Transverse colon (tissue), 4 donors: ENCODE results near the gene TEX11.

Experiments
- EP300 ChIP-seq: sonication (generic); formaldehyde crosslinking; IDR thresholded peaks from one replicate; pipeline ENCODE4 v1.6.1; 2017; ENCODE audit warnings: antibody characterized with exemption, low read depth
- POLR2A ChIP-seq: fragments of 450-650 bp; IDR thresholded peaks from one replicate; pipeline ENCODE4 v1.6.1; 2016; ENCODE audit warnings: antibody characterized with exemption, mild to moderate bottlenecking, moderate library complexity
- POLR2AphosphoS5 ChIP-seq, 3 donors: sonication (generic); formaldehyde crosslinking; IDR thresholded peaks; one replicate each; pipeline ENCODE4 v1.6.1; 2016; ENCODE audit warnings: antibody characterized with exemption in 3 of 3
- TF ChIP-seq, protein P1 (sequence below), 5 experiments: fragments of 200-600 bp in 3 of 5; fragments of 450-650 bp in 2 of 5; sonication (generic) in 3 of 5; IDR thresholded peaks; 1 replicate in 2 of 5; 2 replicates in 3 of 5; pipeline ENCODE4 v1.5.1; 2016 to 2017; ENCODE audit warnings: antibody characterized with exemption in 5 of 5, inconsistent platforms in 3 of 5, mild to moderate bottlenecking in 2 of 5, moderate library complexity in 1 of 5

DNA sequence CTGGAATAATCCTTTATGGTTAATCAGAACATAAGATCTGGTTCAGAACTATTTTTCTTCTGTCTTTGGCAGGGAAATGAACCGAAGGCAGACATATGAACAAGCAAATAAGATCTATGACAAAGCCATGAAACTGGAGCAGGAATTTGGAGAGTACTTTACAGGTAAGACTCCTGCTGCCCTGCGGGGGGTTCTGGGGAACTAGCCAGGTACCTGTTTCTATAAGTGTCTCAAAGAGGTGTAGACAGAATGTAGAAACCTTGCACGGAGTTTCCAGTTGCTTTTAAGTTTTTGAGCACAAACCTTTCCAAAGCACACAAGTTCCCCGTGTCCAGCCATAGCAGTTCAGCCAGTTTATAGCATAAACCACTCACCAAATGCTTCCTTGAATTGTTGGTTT is 407.7 kb downstream of the TEX11 start:
- TF ChIP-seq, protein P1, sequence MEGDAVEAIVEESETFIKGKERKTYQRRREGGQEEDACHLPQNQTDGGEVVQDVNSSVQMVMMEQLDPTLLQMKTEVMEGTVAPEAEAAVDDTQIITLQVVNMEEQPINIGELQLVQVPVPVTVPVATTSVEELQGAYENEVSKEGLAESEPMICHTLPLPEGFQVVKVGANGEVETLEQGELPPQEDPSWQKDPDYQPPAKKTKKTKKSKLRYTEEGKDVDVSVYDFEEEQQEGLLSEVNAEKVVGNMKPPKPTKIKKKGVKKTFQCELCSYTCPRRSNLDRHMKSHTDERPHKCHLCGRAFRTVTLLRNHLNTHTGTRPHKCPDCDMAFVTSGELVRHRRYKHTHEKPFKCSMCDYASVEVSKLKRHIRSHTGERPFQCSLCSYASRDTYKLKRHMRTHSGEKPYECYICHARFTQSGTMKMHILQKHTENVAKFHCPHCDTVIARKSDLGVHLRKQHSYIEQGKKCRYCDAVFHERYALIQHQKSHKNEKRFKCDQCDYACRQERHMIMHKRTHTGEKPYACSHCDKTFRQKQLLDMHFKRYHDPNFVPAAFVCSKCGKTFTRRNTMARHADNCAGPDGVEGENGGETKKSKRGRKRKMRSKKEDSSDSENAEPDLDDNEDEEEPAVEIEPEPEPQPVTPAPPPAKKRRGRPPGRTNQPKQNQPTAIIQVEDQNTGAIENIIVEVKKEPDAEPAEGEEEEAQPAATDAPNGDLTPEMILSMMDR (IDR thresholded peaks at IDR 0.05) = no peak
- TF ChIP-seq EP300 = no peak
- no peak for TF ChIP-seq POLR2A
- TF ChIP-seq POLR2AphosphoS5 (IDR thresholded peaks at IDR 0.05) = no peak
